DMS153 treated with DMSO at 0.1 percent for 48 hours (cell line): ENCODE measurements around the gene SYMPK.
"Not testable (repeated sequence)": the region's sequence is repeated elsewhere in the genome, so short reads cannot be mapped to it uniquely, and the experiment has no call there.

Experiments
- DNase-seq: peaks from one replicate; lab custom pipeline; 2025; ENCODE audit not compliant: unreplicated experiment; lab: John Stamatoyannopoulos, UW

SYMPK gene

DNA sequence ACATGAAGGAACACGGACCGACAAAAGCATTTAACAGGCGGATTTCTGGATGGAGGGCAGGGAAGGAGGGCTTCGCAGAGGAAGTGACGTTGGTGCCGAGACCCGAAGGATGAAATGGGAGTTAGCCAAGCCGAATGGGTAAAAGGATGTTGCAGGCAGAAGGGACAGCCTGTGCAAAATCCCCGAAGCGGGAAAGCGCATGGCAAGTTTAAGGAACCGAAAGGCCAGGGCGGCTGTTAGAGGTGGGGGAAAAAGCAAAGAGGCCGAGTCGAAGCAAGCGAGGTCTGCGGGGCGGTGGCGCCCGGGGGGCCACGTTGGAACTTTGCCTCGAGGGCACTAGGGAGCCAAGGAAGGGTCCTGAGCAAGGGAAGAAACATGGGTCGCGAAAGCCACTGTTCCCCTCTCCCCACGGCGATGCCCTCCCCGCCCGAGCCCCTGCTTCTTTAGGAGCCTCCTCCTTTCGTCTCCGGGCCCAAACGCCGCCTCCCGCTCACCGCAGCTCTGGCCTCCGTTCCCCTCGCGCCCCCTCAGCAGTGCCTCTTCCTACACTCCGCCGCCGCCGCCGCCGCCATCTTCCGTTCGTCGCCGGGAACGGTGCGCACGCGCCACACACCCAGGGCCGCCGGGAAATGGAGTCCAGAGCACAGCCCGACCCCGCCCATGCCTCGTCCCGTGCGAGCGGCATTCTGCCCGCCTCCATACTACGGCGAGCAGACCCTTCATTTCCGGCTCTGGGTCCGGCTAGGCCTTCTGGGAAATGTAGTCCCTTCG is at the start of gene SYMPK:
Gene SYMPK (minus strand): TSS at position 584 of the 771 bp plus-strand sequence. CDS start 8,652 bp downstream, outside the sequence.
- DNase-seq, result peak; percentile 95

DNA sequence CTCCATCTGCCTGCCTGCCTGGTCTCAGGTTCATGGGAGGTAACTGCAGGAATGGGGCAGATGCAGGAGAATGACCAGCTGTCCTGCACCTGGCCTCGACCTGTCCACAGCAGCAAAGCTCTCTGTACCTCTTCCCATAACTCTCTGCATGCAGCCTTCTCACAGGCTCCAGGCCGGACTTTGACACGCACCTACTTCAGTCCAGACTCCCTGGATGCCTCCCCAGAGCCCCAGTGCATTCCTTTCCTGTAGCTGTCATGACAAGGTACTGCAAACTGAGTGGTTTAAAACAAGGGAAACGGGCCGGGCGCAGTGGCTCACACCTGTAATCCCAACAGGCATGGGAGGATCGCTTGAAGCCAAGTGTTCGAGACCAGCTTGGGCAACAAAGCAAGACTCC is 48.3 kb upstream of the SYMPK start:
- DNase-seq, result no peak

DNA sequence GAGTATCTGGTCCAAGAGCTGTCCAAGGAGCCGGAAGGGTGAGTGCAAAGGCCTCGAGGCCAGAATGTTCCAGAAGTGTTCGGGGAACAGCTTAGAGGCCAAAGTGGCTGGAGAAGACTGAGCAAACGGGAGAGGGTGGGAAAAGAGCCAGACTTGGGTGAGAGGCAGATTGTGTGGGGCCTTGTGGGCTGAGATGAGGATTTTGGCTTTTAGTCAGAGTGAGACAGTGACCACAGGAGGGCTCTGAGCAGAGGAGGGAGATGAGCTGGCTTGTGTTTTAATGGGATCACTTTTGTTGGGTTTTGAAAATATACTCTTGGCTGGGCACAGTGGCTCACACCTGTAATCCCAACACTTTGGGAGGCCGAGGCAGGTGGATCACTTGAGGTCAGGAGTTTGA is 46.0 kb upstream of the SYMPK start:
- no peak for DNase-seq

DNA sequence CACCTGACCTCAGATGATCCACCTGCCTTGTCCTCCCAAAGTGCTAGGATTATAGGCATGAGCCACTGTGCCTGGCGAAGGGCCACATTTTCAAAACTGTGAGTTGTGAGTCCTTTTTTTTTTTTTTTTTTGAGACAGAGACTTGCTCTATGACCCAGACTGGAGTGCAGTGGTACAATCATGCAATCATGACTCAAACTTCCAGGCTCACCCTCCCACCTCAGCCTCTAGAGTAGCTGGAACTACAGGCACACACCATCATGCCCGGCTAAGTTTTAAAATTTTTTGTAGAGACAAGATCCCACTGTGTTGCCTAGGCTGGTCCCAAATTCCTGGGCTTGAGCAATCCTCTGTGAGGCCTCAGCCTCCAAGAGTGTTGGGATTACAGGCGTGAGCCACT is 43.3 kb upstream of the SYMPK start:
- DNase-seq, result no peak

DNA sequence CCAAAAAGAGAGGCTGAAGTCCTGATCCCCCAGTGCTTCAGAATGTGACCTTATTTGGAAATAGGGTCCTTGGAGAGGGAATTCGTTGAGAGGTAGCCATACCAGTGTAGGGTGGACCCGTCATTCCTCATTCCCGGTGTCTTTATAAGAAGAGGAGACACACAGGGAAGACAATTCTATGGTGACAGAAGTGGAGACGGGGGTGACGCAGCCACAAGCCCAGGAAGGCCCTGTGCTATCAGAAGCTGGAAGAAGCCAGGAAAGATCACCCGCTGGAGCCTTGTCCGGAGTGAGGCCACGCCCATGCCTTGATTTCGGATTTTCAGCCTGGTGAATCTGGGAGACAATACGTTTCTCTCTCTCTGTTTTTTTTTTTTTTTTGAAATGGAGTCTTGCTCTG is 42.1 kb upstream of the SYMPK start:
- no peak for DNase-seq

DNA sequence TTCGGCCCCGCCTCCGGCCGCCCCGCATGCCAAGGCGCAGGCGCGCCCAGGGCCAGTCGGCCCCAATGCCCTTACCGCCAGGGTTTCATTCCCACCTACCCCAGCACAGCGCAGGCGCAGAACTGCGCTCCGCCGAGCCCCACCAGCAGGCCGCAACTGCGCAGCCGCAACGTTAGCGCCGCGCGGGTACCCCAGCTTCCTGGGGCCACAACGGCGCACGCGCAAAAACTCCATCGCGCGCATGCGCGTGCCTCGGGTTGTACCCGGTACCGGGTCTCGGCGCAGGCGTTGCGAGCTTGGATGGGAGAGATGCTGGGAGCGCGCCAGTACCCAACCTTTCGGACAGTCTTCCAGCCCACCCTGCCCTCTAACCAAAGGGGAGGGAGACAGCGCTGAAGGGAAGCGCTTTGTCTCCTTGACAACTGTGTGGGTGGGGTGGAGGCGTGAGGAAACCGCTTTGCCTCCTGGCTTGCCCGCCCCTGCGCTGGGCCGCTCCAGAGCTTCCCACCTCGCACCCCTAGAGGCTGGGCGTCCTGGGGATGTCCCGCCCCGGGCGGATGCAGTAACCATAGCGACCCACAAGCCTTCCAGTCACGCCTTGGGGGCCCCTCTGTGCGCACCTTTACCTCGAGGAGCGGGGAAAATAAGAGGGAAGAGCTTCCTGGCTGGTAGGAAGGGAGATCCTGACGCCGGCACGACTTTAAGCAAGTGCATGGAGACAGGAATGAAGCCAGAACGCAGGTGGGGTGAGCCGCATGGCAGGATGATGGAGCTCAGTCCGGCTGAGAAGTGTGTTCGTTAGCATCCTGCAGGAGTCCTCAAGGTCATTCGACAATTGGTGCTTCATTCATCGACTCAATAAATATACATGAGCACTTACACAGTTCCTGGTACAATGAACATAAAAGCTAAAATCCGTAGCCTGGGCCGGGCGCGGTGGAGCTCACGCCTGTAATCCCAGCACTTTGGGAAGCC is 40.0 kb upstream of the SYMPK start:
- DNase-seq, result peak; percentile 99

DNA sequence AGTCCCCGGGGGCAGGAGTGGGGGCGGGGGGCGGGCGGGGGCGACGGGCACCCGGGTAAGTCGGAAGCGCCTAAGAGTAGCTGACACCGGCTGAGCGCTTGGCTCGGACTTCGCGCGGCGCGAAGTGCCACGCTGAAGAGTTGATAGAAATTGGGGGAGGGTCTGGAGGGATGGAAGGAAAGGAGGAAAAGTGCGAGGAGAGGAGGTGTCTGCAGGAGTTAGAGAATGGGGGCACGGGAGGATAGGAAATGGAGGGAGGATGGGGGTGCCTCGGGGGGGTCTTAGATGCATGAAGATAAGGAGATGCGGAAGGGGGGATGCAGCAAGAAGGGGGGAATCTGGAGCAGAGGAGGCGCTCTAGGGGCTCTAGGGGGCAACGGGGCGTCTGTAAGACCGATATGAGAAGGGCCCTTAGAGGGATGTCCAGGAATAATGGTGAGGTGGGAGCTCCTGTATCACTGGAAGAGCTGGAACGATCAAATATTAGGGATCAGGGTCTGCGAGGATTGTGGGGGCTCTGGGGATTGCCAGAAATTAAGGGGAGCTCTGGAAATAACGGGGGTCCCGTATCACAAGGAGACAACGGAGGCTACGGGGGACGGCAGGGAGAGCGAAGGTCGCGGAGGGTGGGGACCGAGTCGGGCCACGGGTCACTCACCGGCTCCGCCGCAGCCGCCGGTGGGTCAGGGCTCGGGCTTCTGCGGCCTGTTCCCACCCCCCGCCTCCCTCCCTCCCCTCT is 39.1 kb upstream of the SYMPK start, which contains the start of gene MYPOP:
Gene MYPOP (minus strand): TSS at position 702 of the 739 bp plus-strand sequence. CDS start 840 bp downstream, outside the sequence.
- no peak for DNase-seq

DNA sequence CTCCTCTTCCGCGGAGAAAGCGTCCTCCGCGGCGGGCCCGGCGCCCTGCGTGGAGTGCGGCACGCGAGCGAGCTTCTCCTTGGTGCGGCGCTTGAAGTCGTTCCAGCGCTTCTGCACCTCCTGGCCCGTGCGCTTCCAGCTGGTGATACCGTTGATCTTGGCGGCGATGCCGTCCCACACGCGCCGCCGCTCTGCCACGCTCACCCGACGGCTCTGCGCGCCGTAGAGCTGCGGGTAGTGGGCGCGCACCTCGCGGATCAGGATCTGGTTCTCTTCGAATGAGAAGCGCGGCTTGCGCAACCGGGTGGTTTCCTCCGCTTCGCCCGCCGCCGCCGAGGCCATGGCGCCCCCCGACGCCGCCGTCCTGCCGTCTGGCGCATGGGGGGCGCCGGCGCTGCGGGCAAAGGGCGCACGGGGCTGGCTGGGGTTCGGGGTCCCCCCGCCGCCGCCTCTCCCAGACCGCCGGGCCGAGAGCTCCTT is 38.5 kb upstream of the SYMPK start:
- DNase-seq, result no peak

DNA sequence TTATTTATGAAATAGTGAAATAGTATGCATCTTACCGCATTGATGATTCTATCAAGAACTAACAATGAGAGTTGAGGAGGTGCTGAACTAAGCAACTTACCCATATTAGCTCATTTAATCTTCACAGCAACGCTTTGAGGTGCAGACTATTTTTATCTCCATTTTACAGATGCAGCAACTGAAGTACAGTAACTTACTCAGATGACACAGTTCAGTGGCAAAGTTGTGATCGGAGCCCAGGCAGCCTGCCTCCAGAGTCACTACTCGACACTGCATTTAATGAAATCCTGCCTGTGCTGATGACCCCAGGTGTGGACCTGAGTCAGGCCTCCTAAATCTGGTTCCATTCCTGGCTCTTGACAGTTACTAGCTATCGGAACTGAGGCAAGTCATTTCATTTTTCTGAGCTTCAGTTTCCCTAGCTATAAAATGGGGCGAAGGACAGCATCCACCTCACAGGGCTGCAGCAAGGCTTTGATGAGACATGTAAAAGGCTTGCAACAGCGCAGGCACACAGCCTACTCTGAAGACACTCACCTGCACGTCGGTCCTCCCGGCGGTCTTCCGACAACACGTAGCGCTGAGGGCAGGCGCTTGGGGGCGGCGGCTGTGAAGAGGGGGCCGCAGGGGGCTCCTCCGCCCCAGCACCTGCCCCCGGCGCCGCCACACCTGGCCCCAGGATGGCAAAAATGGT is 37.9 kb upstream of the SYMPK start:
- DNase-seq, result no peak

DNA sequence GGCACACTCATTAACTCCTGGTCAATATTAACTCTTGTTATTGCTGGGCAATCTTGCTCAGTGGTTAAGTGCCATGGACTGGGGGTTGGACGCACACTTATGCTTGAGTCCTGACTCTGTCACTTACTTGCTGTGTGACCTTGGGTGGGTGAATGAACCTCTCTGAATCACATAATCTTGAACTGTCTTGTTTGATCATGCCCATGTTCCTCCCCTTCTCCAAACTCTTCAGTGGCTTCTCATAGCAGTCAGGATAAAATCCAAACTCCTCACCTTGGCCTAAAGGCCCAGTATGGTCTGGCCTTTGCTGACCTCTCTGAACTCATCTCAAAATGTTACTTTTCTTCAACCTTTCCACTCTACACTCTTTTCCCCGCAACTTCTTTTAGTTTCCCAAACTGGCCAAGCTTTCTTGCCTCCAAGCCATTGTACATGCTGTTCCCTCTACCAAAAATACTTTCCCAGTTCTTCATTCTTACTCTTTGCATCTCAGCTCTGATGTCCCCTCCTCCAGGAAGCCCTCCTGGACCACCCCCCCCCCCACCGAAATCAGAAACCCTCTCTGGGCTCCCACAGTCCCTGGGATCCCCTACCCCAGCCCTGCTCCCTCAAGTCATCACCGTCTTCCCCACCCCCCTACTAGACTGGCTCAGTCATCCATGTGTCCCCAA is 37.1 kb upstream of the SYMPK start:
- DNase-seq, result no peak

DNA sequence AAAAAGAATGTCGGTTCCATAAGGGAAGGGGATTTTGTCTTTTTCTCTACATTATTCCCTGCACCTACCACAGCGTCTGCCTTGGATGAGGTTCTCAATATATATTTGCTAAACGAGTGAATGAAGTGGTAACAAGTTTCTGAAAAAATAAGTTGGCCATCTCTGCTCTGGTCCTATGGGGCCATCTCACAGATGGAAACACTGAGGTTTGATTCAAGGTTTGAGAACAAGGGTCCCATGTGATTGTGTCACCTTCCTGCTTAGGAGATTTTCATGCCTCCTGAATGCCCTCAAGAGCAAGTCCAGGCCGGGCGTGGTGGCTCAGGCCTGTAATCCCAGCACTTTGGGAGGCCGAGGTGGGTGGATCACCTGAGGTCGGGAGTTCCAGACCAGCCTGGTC is 36.3 kb upstream of the SYMPK start:
- DNase-seq, result no peak

DNA sequence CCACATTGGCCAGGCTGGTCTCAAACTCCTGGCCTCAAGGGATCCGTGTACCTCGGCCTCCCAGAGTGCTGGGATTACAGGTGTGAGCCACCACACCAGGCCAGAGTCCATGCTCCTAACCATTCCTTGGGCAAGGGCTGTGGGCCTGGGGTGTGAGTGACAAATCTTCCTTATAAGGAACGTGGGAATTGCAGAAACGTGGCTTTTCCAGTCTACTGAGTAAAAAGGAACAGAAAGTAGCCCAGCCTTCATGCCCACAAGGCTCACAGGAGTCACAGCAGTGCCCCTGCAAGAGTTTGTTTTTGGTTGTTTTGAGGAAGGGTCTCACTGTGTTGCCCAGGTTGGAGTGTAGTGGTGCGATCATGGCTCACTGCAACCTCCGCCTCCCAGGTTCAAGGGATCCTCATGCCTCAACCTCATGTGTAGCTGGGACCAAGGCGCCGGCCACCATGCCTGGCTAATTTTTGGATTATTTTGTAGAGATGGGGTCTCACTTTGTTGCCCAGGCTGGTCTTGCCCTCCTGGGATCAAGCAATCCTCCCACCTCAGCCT is 34.4 kb upstream of the SYMPK start:
- DNase-seq, result no peak

DNA sequence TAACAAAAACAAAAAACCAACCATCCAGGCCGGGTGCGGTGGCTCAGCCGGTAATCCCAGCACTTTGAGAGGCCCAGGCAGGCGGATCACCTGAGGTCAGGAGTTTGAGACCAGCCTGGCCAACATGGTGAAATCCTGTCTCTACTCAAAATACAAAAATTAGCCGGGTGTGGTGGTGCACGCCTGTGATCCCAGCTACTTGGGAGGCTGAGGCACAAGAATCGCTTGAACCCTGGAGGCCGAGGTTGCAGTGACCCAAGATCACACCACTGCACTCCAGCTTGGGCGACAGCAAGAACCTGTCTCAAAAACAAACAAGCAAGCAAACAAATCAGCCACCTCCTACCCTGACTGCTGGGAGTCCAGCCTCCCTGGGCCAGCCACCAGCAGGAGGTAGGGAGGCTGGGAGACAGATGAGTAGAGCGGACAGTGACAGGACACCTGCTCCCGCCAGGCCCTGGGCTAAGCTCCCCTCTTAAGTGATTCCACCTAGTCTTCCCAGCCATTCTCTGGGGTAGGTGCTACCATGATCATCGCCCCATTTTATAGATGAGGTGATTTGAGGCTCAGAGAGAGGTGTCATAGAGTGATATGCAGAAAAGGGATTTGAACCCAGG is 33.1 kb upstream of the SYMPK start:
- not testable (repeated sequence) for DNase-seq

DNA sequence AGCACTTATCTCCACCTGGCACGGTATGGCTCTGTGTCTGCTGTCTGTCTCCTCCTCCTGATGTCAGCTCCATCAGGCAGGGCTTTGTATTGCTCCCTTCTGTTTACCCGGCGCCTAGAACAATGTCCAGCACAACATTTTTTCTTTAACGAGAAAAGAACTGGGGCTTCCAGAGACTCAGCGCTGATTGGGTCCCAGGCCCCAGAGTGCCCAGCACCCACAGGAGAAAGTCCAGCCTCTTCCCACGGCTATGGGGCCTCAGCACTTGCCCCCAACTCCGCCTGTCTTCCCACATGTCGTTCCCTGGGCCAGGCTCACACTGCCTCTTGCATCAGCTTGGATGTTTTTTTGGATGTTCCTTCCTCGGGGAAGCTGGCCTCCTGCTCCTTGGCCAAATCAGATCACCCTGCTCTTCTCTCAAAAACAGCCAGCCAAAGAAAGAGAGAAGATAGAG is 32.6 kb upstream of the SYMPK start:
- no peak for DNase-seq

DNA sequence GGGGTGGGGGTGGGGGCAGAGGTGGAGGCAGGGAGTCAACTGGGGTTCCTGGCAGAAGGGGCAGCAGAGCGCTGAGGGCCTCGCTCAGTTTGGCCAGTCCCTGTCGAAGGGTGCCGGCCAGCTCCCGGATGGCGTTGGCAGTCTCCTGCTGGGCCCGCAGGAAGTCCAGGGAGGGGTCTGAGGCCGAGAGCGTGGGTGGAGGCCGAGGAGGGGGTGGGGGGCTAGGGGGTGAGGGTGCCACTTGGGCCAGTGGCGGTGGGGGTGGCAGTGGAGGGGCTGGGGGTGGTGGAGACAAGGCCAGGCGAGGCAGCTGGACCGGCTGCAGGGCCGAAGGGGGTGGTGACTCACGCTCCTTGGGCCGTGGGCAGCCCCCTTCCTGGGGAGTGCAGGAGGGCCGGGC is 27.9 kb upstream of the SYMPK start:
- no peak for DNase-seq

DNA sequence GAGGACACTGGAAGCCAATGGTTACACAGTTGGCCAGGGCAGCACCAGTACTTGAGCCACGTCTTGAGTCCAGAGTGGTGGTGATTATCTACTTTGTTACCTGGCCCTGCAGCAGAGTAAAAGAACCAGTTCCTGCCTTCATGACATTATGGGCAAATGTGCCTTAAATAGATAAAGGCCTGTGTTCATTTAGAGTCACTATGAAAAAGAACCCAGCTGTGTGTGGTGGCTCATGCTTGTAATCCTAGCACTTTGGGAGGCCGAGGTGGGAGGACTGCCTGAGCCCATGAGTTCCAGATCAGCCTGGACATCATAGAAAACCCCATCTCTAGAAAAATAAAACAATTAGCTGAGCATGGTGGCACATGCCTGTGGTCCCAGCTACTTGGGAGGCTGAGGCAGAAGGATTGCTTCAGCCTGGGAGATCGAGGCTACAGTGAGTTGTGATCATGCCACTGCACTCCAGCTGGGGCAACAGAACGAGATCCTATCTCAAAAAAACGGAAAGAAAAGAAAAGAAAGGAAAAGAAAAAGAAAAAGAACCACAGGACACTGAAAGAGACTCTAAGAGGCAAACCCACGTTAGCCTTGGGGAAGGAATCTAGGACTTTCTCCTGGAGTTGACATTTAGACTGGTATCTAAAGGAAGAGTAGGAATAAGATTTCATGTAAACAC is 26.4 kb upstream of the SYMPK start:
- no peak for DNase-seq

DNA sequence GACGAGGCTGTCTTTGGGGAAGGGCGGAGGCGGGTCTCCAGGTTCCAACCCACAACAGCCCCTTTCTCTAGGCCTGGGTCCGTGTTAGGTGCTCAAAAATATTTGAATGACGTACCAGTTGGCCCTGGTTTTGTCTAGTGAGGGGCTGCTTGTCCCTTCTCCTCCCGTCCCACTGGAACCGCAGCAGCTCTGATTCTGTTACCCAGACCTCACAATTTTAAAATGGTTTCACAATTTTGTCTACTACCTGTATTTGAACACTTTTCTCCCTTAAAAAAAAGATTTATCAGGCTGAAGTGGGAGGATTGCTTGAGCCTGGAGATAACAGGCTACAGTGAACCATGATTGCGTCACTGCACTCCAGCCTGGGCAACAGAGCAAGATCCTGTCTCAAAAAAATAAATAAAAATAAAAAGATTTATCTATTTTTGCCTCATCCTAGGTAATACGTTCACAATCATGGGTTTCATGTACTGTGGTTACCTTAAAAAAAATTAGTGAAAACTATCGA is 24.3 kb upstream of the SYMPK start:
- no peak for DNase-seq
